ENCODE data around the gene NFATC1. TPM values are rescaled to one million over a fixed set of nuclear protein-coding genes. Genes with fewer than 3 reads are reported as not detected.

NFATC1 gene
- polyA plus RNA-seq, 1 donor from 2014 or later = 0.37 TPM

- Histone ChIP-seq H3K9ac (ENCODE audit: low read length) (no peak overlapping the region), H3K27me3 (ENCODE audit: insufficient read depth, low read depth, low read length) (no peaks in the 10 kb centered on the region), H3K4me3 (ENCODE audit: low read length) (no peak overlapping the region), H3K36me3 (ENCODE audit: insufficient read depth, low read length) (no peaks in the 10 kb centered on the region), H2AFZ (ENCODE audit: low read depth, low read length) (no peak overlapping the region), H3K27ac (ENCODE audit: low read length) (no peak overlapping the region), H4K20me1 (ENCODE audit: insufficient read depth) (no peaks in the 10 kb centered on the region), H3K79me2 (replicated peaks; ENCODE audit: insufficient read depth, low read length) (no peaks in the 10 kb centered on the region), H3K4me2 (ENCODE audit: low read length) (no peak overlapping the region), H3F3A (ENCODE audit: insufficient read depth, low read length, poor library complexity, severe bottlenecking) (no peaks in the 10 kb centered on the region), H3K9me2 (ENCODE audit: insufficient read depth, low read length) (no peaks in the 10 kb centered on the region), H3K9me3 (ENCODE audit: low read length) (no peaks in the 10 kb centered on the region)
- TF ChIP-seq REST (IDR thresholded peaks at IDR 0.05; ENCODE audit: borderline replicate concordance) = no peak
- no peak for TF ChIP-seq SMC3 (conservative IDR thresholded peaks at IDR 0.05; ENCODE audit: poor library complexity)
- TF ChIP-seq EZH2 (IDR thresholded peaks at IDR 0.05; ENCODE audit: borderline replicate concordance, insufficient read depth, low read length, poor library complexity, severe bottlenecking) = no peak
- no peak for TF ChIP-seq MXI1 (conservative IDR thresholded peaks at IDR 0.05; ENCODE audit: poor library complexity, severe bottlenecking)
- TF ChIP-seq EP300 (conservative IDR thresholded peaks at IDR 0.05; ENCODE audit: poor library complexity, severe bottlenecking) = no peak
- no peak for TF ChIP-seq RAD21 (conservative IDR thresholded peaks at IDR 0.05)
These were observed 92.1 kb downstream of the NFATC1 start for GRCh38 chr18:79487801-79488201.

- H3K4me3 ChIP-seq (ENCODE audit: low read length) = no peak overlapping the region
- H3K4me2 ChIP-seq (ENCODE audit: low read length) = no peak overlapping the region
- no peak overlapping the region for H3K27ac ChIP-seq (ENCODE audit: low read length)
- H3K79me2 ChIP-seq (replicated peaks; ENCODE audit: insufficient read depth, low read length) = no peaks in the 10 kb centered on the region
- TF ChIP-seq REST (IDR thresholded peaks at IDR 0.05; ENCODE audit: borderline replicate concordance) (no peak), SMC3 (conservative IDR thresholded peaks at IDR 0.05; ENCODE audit: poor library complexity) (no peak), EZH2 (IDR thresholded peaks at IDR 0.05; ENCODE audit: borderline replicate concordance, insufficient read depth, low read length, poor library complexity, severe bottlenecking) (no peak), RAD21 (conservative IDR thresholded peaks at IDR 0.05) (no peak), POLR2AphosphoS5 (IDR thresholded peaks at IDR 0.05) (no peak), MXI1 (conservative IDR thresholded peaks at IDR 0.05; ENCODE audit: poor library complexity, severe bottlenecking) (no peak), EP300 (conservative IDR thresholded peaks at IDR 0.05; ENCODE audit: poor library complexity, severe bottlenecking) (no peak), CTCF (IDR thresholded peaks at IDR 0.05; ENCODE audit: poor library complexity, severe bottlenecking) (no peak), TAF1 (IDR thresholded peaks at IDR 0.05; ENCODE audit: low read depth) (no peak)
- H3K36me3 ChIP-seq (ENCODE audit: insufficient read depth, low read length) = no peaks in the 10 kb centered on the region
- no peaks in the 10 kb centered on the region for H3K9me2 ChIP-seq (ENCODE audit: insufficient read depth, low read length)
- no peaks in the 10 kb centered on the region for H3K27me3 ChIP-seq (ENCODE audit: insufficient read depth, low read depth, low read length)
- H3K9ac ChIP-seq (ENCODE audit: low read length) = no peak overlapping the region
- H2AFZ ChIP-seq (ENCODE audit: low read depth, low read length) = no peak overlapping the region
- H3K9me3 ChIP-seq (ENCODE audit: low read length) = no peaks in the 10 kb centered on the region
- H3F3A ChIP-seq (ENCODE audit: insufficient read depth, low read length, poor library complexity, severe bottlenecking) = no peaks in the 10 kb centered on the region
- no peaks in the 10 kb centered on the region for H4K20me1 ChIP-seq (ENCODE audit: insufficient read depth)
These were observed 92.8 kb downstream of the NFATC1 start for GRCh38 chr18:79488311-79489050.
